Activated CD4-positive, CD25-positive, alpha-beta regulatory T cell treated with anti-CD3 and anti-CD28 coated beads, Interleukin-2, amount 50 U/mL, for 16 hours (primary cell): ENCODE measurements around the gene ANO7.

ENCODE experiments used
- DNase-seq: peaks from one replicate; pipeline ENCODE4 v3.0.0-alpha.2; 2020; ENCODE audit warnings: low read depth, low spot score

Gene ANO7

DNA sequence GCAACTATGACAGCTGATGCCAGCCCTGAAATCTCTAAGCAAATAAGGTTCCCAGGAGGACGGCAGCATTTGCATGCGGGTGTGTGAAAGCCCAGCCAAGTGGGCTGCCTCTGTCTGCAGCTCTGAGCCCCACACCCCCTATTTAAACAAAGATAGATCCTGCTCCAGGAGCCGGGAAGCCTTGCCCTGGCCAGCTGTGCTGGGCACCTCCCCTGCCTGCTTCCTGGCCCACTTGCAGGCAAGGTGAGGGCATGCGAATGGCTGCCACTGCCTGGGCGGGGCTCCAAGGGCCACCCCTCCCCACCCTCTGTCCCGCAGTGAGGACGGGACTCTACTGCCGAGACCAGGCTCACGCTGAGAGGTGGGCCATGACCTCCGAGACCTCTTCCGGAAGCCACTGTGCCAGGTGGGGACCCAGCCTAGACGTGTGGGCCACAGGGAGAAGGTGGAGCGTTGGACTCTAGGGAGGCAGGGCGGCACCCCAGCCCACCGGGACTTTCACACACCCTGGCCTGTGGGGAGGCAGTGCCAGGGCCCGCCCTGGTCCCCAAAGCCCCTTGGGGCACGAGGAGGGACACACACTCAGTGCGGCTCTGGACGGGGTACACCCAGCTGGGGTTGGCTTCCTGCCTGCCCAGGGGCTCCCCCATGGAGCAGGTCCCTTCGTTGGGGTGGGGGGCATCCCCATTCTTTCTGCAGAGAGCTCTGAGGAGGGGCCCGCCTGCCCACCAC is at the start of gene ANO7:
Gene ANO7 (plus strand): TSS at position 317 of the 732 bp plus-strand sequence. CDS start 1,387 bp downstream, outside the sequence.
- no peak for DNase-seq

DNA sequence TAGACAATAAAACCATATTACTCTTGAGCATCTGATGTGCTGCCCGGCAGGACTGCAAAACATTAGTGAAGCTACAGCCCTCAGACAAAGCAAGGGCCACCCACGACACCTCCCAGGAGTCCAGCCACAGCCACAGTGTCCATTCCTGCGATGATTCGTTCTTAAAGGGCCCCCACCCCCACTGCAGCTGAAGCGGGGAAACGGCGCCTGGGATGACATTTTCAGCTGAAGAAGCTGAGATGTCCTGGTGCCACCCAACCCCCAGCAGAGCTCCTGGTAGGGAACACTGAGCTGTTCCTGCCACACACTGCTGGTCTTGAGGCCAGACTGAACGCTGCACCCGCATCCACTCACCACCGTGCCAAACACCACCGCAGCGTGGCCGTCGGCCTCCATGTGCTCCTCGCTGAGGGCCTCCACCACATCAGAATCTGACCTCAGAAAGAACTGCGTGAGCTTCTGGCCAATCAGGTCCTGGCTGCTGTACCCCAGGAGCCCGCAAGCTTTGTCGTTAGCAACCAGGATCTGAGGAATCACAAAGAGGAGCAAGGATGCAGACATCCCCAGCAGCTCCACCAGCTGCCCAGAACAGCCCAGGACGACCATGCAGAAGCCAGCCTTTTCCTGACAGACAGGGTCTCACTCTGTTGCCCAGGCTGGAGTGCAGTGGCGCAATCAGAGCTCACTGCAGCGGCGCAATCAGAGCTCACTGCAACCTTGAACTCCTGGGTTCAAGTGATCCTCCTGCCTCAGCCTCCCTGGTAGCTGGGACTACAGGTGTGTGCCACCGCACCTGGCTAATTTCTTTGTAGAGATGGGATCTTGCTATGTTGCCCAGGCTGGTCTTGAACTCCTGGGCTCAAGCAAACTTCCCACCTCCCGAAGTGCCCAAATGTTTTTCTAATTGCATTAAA is 48.7 kb upstream of the ANO7 start:
- DNase-seq, result no peak

DNA sequence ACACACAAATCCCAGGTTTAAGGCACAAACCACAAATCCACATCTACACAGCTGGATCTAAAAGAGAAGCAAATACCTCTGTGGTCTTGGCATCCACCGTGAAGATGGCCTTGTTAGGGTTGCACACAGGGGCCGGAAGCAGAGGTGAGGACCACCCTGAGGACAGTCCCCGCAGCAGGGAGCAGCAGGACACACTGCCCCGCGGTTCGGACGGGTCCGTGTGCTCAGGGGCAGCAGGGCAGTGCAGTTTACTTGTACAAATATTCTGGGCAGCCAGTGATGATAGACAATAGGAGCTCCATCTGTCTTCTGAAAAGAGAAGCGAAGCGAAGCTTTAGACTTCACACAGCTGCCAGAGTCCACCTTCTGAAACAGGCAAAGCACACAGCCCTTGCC is 48.0 kb upstream of the ANO7 start:
- DNase-seq, result no peak

DNA sequence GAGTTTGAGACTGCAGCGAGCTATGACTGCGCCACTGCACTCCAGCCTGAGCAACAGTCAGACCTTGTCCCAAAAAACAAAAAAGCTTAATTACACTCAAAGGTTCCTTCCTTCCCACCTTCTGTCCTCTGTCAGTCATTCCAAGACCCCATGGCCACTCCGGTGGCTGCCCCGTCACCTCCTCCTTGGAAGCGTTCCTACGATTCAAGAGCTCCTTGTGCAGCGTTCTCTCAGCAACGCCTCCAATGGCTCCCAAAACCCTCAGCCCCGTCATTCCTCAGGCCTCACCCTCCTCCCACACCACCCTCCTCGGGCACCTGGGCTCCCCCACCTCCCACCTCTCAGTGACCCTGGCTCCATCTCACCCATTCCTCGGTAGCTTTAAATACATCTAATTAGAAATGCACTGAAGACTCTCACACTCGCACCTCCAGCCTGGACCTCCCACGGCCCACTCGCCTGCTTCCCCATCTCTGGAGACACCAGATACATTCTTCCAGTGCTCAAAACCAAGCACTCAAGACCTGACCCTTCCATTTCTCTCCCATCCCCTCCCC is 47.2 kb upstream of the ANO7 start:
- no peak for DNase-seq

GRCh38 chr2:241142063-241142462 is 46.4 kb upstream of the ANO7 start:
- DNase-seq, result no peak

GRCh38 chr2:241142593-241142992 is 45.9 kb upstream of the ANO7 start:
- DNase-seq, result no peak

GRCh38 chr2:241146286-241146685 is 42.2 kb upstream of the ANO7 start:
- DNase-seq, result no peak

- DNase-seq, result no peak
Measured at GRCh38 chr2:241147336-241147735, 41.1 kb upstream of the ANO7 start.

- no peak for DNase-seq
Measured at GRCh38 chr2:241148239-241148638, 40.2 kb upstream of the ANO7 start.

GRCh38 chr2:241148891-241149674 is 39.4 kb upstream of the ANO7 start, which contains the start of gene PASK:
Gene PASK (minus strand): TSS chr2:241149472. CDS start chr2:241143032, 6,440 bp downstream.
- DNase-seq, result peak; percentile 90

DNA sequence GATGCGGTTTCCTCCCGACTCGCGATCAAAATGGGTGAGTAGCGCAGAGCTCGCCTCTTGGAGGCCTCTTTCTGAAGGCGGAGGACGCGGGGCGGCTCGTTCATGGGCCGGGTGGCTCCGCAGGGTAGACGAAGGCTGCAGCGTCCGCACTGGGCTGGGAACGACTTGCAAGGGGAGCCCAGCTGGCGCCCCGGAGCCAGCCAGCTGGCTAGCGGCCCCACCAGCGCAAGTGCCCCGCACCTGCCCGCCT is 38.9 kb upstream of the ANO7 start:
- DNase-seq, result no peak

GRCh38 chr2:241149925-241150659 is 38.4 kb upstream of the ANO7 start, which contains the start of gene PPP1R7:
Gene PPP1R7 (plus strand): TSS chr2:241150467. CDS start chr2:241150496, 29 bp downstream.
- peak; percentile 91 for DNase-seq

DNA sequence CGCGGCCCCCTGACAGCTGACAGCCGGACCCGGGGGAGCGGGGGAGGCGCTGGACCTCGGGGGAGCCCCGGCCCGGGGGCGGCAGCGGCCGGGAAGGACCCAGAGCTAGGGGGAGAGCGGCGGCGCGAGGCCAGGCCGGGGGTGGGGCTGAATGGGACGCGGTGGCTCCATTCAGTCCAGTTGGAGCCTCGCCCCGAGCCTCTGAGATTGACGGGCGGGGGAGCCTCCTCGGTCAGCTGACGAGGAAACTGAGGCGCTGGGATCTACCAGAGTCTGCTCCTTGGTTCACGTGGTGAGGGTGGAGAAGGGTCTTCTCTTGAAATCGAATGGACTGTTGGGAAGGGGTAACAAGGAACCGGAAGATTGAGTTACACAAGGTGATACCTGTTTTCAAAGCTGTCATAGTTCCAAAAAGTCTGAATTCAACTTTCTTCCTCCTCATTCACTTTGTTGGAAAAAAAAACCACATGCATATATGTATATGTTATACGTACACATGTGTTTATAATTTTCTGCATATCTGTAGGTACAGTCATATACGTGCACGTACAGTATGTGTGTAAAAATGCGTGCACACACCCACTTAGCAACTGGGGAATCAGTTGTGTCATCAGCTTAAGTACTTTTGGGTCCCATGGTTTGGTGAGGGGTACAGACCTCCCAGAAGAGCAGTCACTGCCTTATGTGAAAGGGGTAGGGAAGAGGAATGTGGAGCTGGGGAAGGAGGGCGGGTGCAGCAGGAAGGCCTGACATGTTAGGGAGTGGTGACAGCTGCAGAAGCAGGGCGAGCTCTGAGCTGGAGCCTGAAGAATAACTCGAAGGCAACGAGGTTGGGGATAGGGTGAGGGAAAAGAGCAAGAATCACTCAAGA is 37.6 kb upstream of the ANO7 start:
- DNase-seq, result no peak

DNA sequence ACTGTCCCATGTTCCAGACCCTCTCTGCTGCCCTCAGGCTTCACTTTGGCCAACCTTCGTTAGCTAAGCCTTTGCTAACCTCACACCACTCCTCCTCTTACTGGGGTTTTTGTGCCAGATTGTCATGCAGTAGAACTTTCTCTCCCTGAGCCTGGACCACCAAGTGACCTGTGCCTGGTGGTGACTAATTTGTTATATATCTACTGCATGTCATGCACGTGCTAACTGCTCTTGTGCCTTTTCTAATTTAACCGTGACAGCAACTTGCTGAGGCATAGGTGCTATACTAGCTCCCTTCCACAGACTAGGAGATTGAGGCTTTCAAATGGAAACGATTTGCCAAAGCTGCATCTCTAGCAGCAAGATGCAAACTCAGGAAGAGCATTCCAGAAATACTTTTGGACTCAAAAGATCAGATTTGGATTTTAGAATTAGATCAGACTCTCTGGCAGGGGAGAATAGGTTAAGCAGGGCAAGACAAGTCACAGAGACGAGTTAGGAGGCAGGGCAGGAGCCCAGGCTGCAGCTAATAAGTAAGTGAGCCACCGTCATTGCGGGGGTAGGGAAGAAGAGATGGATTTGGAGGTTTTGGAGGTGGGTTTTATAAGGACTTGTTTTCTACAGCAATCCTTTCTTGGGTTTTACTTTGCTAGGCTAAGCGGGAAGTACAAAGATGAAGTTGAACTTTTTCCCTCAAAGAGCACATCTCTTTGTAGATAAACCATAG is 36.4 kb upstream of the ANO7 start:
- no peak for DNase-seq

DNA sequence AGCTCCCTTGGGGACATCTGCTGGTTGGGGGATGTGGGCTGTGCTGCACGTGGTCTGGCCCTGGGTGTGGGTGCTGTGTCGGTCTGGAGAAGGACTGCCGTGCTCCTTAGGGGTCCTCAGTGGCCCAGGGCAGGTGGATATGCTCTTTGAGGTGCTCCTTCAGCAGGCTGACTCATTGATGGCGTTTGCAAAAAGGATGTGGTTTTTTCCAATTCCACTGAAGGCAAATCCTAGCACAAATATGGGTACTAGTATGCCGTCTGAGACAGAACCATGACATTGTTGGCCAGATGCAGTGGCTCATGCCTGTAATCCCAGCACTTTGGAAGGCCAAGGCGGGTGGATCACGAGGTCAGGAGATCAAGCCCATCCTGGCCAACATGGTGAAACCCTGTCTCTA is 34.9 kb upstream of the ANO7 start:
- DNase-seq, result no peak

DNA sequence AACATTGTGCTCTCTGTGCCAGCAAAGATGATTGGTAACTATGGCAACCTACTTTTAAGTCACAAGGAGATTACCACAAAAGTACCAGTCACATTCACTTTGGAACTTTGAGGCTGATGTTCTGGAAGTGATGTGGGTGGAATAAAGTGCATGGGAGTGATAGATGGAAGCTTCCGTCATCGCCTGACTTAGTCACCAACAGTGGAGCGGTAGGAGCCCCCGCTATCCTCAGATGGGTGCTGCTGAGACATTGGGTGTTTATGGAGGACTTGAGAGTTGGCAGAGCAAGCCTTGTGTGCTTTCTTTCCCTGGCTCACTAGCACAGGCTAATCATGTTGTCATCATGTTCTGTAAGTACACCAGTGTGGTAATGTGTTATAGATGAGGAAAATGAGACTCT is 33.6 kb upstream of the ANO7 start:
- DNase-seq, result no peak

GRCh38 chr2:241155936-241156335 is 32.5 kb upstream of the ANO7 start:
- no peak for DNase-seq

DNA sequence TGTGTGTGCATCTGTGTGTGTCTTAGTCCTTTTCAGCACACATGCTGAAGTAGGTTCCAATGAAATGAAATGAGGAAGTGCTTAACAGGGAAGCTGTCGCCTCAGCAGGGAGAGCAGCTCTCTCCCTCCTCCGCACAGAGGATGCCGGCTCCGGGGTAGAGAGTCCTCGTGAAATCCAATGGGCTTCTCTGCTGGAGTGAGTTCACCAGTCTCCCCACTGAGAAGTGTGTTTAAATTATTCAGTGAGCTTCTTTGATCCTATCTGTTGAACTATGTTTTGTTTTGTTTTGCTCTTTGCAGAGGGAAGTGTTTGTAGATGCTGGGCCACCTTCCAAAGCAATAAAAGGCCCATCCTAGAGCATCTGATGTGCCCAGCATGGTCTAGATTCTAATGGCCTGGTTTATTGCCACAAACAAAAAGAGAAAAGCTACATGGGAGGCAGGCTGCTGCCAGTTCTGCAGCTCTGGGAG is 31.5 kb upstream of the ANO7 start:
- DNase-seq, result no peak

DNA sequence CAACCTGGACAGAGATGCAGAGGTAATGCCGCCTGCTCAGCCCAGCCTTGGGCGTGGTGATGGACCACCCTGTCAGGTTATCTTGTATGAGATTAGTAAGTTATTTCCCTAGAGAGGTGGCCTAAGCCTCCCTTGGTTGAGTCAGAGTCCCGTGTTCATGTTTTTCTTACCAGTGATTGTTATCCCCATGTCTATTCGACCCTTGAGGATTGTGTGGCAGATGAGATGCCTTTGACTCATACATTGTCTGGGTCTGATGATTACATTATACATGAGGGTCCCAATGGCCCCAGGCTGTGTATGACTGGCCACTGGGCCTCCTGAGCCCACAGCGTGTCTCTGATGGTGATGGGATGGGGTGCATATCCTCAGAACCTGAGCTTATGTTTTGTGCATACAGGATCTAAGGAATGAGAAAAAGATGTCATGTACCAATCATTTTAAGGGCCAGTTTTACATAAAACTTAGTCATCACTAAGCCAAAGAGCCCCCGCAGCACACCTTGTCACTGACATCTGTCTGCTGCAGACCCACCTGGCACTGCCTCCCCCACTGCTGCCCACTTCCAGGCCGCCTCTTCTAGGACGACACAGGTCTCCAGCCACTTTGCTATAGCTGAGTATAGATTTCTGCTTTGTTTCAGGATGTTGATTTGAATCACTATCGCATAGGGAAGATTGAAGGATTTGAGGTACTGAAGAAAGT is 30.5 kb upstream of the ANO7 start:
- DNase-seq, result no peak
